GM18909 (cell line): ENCODE results near the gene AZIN2.

Source experiments
- ATAC-seq: cut with Tn5 transposase; IDR thresholded peaks from one replicate; pipeline ENCODE4 v1.9.1; 2021; ENCODE audit warnings: mild to moderate bottlenecking; ENCODE audit not compliant: unreplicated experiment, poor library complexity

Gene AZIN2

DNA sequence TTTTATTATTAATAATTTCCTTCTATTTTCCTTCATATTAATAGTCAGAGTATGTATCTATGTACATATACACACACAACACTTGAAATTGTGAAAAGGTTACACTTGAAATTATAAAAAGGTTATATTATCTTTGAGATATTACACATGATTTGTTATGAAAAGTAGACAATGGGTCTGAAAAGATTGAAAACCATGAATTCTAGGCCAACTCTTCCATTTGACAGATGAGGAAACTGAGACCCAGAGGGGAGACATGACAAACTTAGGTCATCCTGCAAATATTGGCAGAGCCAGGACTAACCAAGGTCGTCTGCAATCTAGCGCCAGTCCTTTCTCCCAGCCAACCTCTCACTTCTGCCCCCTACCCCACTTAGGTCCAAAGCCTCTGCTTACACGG, 67.7 kb downstream of the AZIN2 start:
- ATAC-seq, result no peak

DNA sequence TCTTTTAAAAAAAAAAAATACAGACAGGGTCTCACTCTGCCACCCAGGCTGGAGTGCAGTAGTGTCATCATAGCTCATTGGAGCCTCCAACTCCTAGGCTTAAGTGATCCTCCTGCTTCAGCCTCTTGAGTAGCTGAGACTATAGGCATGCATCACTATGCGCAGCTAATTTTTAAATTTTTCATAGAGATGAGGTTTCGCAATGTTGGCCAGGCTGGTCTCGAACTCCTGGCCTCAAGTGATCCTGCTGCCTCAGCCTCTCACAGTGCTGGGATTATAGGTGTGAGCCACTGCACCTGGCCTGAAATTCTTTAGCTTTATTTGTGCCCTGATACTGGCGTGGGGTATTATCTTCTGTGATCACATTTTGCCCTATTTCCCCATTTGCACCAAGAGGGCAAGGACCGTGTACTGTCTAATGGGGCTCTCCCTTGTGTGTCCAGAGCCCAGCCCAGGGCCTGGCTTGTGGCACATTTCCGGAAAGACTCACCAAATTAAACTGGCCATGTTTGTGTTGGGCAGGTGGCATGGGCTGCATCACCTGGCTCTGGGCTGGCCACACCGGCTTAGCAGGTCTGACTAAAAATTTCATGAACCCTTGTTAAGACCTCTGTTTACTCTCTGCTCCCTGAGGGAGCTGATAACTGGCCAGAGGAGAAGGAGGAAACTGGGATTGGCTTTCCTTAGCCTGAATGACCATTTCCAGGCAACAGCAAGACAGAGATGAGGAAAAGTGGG, 68.7 kb downstream of the AZIN2 start:
- ATAC-seq, result no peak

DNA sequence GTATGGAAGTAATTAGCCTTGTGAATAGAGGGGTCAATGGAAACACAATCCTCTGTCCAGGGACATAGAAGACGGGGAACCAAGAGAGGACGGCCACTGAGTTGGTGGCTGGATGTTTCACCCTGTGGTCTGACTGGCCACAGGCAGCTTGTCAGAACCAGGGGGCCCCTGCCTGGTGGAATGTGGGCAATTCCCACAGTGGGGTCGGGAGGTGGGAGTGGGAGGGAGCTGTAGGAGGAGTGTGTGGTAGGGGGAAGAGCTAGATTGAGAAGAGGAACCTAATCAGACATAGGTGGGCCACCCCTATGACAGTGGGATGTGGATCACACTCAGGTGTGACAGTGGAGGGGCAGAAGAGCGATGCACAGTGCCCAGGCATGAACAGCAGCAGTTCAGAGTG, 69.6 kb downstream of the AZIN2 start:
- ATAC-seq, result no peak

DNA sequence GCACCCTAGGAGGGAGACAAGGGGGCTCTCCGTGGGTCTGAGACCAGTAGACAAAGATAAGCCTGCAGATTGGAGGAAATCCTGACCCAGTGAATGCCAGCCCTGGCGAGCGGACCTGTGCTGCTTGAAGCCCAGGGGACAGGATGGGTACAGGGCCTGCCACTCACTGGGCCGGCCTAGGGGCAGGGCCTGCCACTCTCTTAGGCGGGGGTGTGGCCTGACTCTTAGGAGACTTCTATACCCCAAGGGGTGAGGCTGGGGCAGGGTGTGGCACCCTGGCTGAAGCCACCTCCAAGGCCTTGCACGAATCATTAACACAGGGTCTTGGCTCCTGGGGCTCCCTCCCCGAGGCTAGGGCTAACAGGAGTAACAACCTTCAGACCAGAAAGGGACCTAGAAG, 70.2 kb downstream of the AZIN2 start:
- ATAC-seq, result no peak

DNA sequence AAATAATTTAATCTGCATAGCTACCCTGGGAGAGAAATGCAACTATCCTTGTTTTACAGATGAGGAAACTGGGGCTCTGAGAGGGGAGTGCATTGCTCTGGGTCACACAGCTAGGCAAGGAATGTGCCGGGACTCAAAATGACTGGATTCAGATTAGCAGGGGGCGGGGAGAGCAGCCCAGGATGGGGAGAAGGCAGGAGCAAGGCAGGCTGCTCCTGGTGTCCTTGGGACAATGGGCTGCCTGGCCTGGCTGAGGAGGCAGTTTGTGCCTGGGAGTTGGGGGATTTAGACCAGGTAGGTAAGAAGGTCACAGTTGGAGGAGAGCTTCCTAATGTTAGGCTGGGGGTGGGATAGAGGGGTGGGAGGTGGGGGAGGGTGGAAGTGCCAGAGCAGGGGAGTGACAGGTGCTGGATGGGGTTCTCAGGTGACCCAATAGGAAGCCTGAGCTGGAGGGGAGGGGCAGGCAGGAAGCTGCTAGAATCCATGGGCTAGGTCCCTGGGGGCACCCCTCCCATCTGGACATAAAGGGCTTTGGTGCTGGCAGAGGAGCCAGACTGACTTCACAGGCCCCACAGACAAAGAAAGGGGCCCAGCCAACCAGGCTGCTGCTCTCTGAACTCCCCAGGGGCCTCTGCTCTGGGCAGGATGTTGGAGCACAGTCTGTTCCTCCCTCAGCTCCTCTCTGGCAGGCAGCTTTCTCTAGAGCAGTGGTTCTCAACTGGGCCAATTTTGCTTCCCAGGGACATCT, 71.9 kb downstream of the AZIN2 start:
- no peak for ATAC-seq

- no peak for ATAC-seq
Measured at GRCh38 chr1:33153650-33154049, 72.7 kb downstream of the AZIN2 start.

GRCh38 chr1:33155877-33156538, 75.1 kb downstream of the AZIN2 start:
- ATAC-seq, result no peak

DNA sequence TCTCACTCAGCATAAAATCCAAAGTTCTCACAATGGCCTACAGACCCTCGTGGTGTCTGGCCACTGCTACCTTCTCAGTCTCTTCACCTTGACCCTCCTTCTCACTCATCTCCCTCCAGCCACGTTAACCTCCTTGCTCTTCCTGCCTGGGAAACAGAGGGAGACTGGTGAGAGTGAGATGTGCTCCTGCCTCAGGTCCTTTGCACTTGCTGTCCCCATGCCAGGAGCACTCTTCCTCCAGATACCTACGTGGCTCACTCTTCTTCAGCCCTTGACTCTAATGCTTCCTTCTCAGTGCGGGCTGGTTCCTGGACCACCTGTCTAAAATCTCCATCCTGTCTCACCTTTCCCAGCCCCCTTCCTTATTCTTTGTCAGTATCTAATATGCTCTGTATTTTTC, 76.2 kb downstream of the AZIN2 start:
- ATAC-seq, result no peak

DNA sequence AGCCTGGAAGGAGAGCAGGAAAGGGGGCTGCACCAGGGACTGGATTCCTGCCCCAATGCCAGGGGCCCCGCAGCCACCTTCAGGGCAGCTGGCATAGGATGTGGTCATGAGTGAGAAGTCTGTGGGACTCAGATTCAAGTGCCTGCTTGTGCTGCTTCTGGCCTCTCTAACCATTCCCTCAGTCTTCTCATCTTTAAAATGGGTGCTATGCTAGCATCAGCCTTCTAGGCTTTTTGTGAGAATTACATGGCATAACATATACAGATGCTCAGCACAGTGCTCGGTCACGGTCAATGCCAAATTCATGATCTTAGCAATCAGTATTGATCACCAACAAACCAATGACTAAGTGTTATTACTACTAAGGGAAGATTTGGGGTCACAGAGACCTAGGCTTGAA, 77.4 kb downstream of the AZIN2 start:
- no peak for ATAC-seq

GRCh38 chr1:33159577-33159976, 78.6 kb downstream of the AZIN2 start:
- no peak for ATAC-seq

DNA sequence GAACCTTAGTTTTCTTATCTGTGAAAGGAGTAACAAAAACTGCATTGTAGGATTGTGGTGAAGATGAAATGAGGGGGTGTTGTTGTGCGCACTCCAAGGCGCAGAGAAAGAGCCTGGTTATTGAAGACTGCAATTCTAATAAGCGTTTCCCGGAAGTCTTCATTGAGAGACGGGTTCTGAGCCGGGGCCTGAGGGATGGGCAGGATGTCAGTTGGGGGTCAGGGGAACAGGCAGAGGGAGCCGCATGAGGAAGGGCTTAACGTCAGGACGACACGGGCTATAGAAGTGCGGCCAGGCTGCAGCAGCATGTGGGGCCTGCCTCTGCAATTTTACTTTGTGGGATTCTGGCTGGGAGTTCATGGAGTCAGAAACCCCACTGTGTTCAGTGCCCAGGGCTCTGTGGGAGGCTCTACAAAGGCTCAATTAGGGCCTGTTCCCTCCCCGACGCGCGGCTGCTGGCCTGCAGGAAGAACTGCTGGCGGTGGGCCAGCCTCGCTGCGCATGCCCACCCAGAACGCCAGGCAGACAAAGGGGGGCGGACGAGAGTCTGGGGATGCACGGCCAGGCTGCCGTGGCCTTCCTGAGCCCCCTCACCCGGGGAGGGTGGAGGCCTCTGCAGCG, 80.2 kb downstream of the AZIN2 start:
- ATAC-seq, result no peak

- no peak for ATAC-seq
Measured at GRCh38 chr1:33162141-33162540, 81.2 kb downstream of the AZIN2 start.

GRCh38 chr1:33163621-33164519, 82.9 kb downstream of the AZIN2 start:
- no peak for ATAC-seq

DNA sequence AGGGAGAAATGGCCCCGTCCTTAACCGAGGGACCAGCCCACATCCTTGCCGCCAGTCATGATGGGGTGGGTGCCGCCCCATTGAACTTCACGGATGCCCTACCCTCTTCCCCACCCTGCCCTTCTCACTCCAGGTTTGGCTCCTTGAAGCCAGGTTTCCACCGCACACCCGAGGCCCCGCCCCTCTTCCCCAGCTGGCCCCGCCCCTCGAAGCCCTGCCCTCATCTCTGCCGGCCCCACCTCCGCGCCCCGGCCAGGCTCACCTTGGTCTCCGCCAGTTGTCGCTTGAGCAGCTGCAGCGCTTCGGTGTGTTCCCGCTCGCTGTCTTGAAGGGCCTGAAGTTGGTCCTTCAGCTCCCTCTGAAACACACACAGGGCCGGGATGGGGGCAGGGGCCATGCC, 84.3 kb downstream of the AZIN2 start:
- ATAC-seq, result no peak

GRCh38 chr1:33165809-33166208, 84.9 kb downstream of the AZIN2 start:
- ATAC-seq, result no peak

DNA sequence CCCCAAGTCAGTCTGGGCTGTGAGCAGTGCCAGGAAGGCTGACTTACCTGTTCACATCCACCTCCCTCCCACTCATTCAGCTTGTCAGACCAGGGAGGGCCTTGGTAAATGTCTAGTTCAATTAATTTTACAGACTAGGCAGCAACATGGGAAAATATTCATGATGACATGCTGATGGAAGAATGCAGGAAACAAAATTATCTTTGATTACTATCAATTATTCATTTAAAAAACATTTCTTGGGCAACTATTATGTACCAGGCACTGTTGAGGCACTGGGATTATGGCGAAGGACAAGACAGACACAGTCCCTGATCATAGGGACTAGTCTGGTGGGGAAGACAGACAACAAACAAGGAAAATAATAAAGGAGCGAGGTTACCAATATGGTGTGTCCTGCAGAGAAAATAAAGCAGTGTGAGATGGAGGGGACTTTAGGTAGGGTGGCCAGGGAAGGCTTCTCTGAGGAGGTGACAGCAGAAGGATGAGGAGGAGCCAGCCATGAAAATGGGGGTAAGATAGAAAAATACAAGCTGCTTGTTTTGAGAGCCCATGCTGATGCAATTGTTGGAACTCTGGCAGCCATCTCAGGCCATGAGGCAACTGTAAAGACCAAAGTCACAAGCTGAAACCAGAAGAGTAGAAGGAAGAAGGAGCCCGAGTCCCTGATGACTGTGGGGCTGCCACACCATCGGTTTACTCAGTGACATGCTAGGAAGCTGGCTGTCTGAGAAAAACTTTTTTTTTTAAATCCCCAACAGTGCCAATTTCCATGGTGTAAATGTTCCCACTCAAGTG, 86.9 kb downstream of the AZIN2 start:
- no peak for ATAC-seq

GRCh38 chr1:33168556-33169289, 87.8 kb downstream of the AZIN2 start:
- ATAC-seq, result no peak

- ATAC-seq, result no peak
Measured at GRCh38 chr1:33169290-33170055, 88.5 kb downstream of the AZIN2 start.
